Osteoblast (primary cell): ENCODE measurements around the gene UGT1A9. TPM values are rescaled to one million over a fixed set of nuclear protein-coding genes. Genes with fewer than 3 reads are reported as not detected.

Source experiments
- DNase-seq: peaks from one replicate; pipeline ENCODE4 v3.0.0; 2011; ENCODE audit warnings: low spot score, mixed read lengths; ENCODE audit not compliant: insufficient read length; ENCODE audit errors: missing footprints
- H2AFZ ChIP-seq: 2 replicates; pipeline ENCODE4 v1.6.0; 2011; ENCODE audit warnings: mild to moderate bottlenecking, low read length
- H3K27ac ChIP-seq: 2 replicates; pipeline ENCODE4 v1.5.1; 2011; ENCODE audit warnings: mild to moderate bottlenecking, low read depth, low read length, moderate library complexity
- H3K27me3 ChIP-seq: 2 replicates; pipeline ENCODE4 v1.6.0; 2012; ENCODE audit warnings: mild to moderate bottlenecking, control low read depth, inconsistent platforms, low read length, moderate library complexity; ENCODE audit not compliant: insufficient read depth
- H3K36me3 ChIP-seq: 2 replicates; pipeline ENCODE4 v1.5.1; 2011; ENCODE audit warnings: mild to moderate bottlenecking, low read length, control low read depth, moderate library complexity; ENCODE audit not compliant: insufficient read depth
- H3K4me1 ChIP-seq: 2 replicates; pipeline ENCODE4 v1.5.1; 2011; ENCODE audit warnings: mild to moderate bottlenecking, low read length, control low read depth, moderate library complexity; ENCODE audit not compliant: insufficient read depth
- H3K4me2 ChIP-seq: 2 replicates; pipeline ENCODE4 v1.6.0; 2011; ENCODE audit warnings: mild to moderate bottlenecking, low read length; ENCODE audit not compliant: insufficient read depth
- H3K4me3 ChIP-seq: fragments of 200-600 bp; sonication (generic); 3 replicates; pipeline ENCODE4 v1.5.1; 2012; ENCODE audit warnings: mild to moderate bottlenecking, low read length, inconsistent platforms; ENCODE audit not compliant: insufficient read depth
- H3K79me2 ChIP-seq: 2 replicates; pipeline ENCODE4 v1.6.0; 2012; ENCODE audit warnings: mild to moderate bottlenecking, low read length, control low read depth, inconsistent platforms; ENCODE audit not compliant: insufficient read depth
- H3K9me3 ChIP-seq: 2 replicates; pipeline ENCODE4 v1.5.1; 2011; ENCODE audit warnings: low read depth, low read length, control low read depth
- H4K20me1 ChIP-seq: 2 replicates; pipeline ENCODE4 v1.6.0; 2012; ENCODE audit warnings: mild to moderate bottlenecking, low read length, control low read depth; ENCODE audit not compliant: insufficient read depth
- CTCF ChIP-seq: IDR thresholded peaks from 2 replicates; pipeline ENCODE4 v1.5.1; 2011; ENCODE audit warnings: mild to moderate bottlenecking, low read depth, low read length, moderate library complexity; ENCODE audit errors: extremely low read depth
- total RNA-seq: library from RNA; depleted of rRNA; stranded (reverse); fragments of >200 nt; gene quantifications from 2 replicates; pipeline ENCODE4 v1.2.3, GENCODE V29; 2012

Gene UGT1A9
- total RNA-seq, 1 donor: not detected

GRCh38 chr2:233684640-233685039 lies 12.9 kb downstream of the UGT1A9 start:
- no peak for DNase-seq
- H3K9me3 ChIP-seq: no peaks in the 10 kb centered on the region
- H3K27me3 ChIP-seq: no peaks in the 10 kb centered on the region
- H3K4me3 ChIP-seq: no peak overlapping the region
- no peaks in the 10 kb centered on the region for H4K20me1 ChIP-seq
- no peaks in the 10 kb centered on the region for H3K79me2 ChIP-seq
- H3K4me1 ChIP-seq: no peaks in the 10 kb centered on the region
- H2AFZ ChIP-seq: no peak overlapping the region
- H3K36me3 ChIP-seq: no peaks in the 10 kb centered on the region
- H3K27ac ChIP-seq: no peak overlapping the region
- no peak for TF ChIP-seq CTCF
- H3K4me2 ChIP-seq: no peak overlapping the region

- peaks cover 6% of the 10 kb centered on the region for H3K4me1 ChIP-seq
- no peaks in the 10 kb centered on the region for H3K9me3 ChIP-seq
- H3K79me2 ChIP-seq: no peaks in the 10 kb centered on the region
- H3K4me2 ChIP-seq: no peak overlapping the region
- H3K27ac ChIP-seq: no peak overlapping the region
- no peaks in the 10 kb centered on the region for H3K27me3 ChIP-seq
- TF ChIP-seq CTCF: no peak
- H4K20me1 ChIP-seq: no peaks in the 10 kb centered on the region
- no peak overlapping the region for H3K4me3 ChIP-seq
- H3K36me3 ChIP-seq: no peaks in the 10 kb centered on the region
- no peak for DNase-seq
- H2AFZ ChIP-seq: no peak overlapping the region
Measured at GRCh38 chr2:233686928-233687327, 15.2 kb downstream of the UGT1A9 start.

GRCh38 chr2:233688341-233688740 lies 16.6 kb downstream of the UGT1A9 start:
- no peak overlapping the region for H3K4me3 ChIP-seq

GRCh38 chr2:233689031-233689430 lies 17.3 kb downstream of the UGT1A9 start:
- Histone ChIP-seq H3K4me1 (peaks cover 6% of the 10 kb centered on the region), H3K27ac (no peak overlapping the region), H2AFZ (no peak overlapping the region), H3K9me3 (no peaks in the 10 kb centered on the region), H3K36me3 (no peaks in the 10 kb centered on the region), H3K4me2 (no peak overlapping the region), H3K27me3 (peaks cover 8% of the 10 kb centered on the region), H3K79me2 (no peaks in the 10 kb centered on the region), H3K4me3 (no peak overlapping the region), H4K20me1 (no peaks in the 10 kb centered on the region)
- DNase-seq: no peak
- no peak for TF ChIP-seq CTCF

More at GRCh38 chr2:233688341-233688740, 16.6 kb downstream of the UGT1A9 start:
- H3K27ac ChIP-seq: no peak overlapping the region
- H3K4me2 ChIP-seq: no peak overlapping the region
- no peaks in the 10 kb centered on the region for H3K79me2 ChIP-seq
- H3K27me3 ChIP-seq: peaks cover 8% of the 10 kb centered on the region
- H2AFZ ChIP-seq: no peak overlapping the region
- no peak for TF ChIP-seq CTCF
- DNase-seq: no peak
- no peaks in the 10 kb centered on the region for H3K36me3 ChIP-seq
- peaks cover 6% of the 10 kb centered on the region for H3K4me1 ChIP-seq
- no peaks in the 10 kb centered on the region for H4K20me1 ChIP-seq
- H3K9me3 ChIP-seq: no peaks in the 10 kb centered on the region
